H9 (cell line): ENCODE data around the gene F12. TPM values are rescaled to one million over a fixed set of nuclear protein-coding genes. Genes with fewer than 3 reads are reported as not detected.
A peak's percentile ranks its signal among the peaks of the same experiment; 100 is the strongest.

Experiments used
- DNase-seq: peaks from one replicate; pipeline ENCODE4 v3.0.0-alpha.2; 2017
- H2AFZ ChIP-seq: one replicate; pipeline ENCODE4 v1.6.1; 2013; ENCODE audit warnings: mild to moderate bottlenecking, low read length, control low read depth, moderate library complexity
- H2AK5ac ChIP-seq: 2 replicates; pipeline ENCODE4 v1.6.1; 2013; ENCODE audit warnings: low read length, control low read depth, mixed read lengths; ENCODE audit not compliant: insufficient read length
- H2BK120ac ChIP-seq: one replicate; pipeline ENCODE4 v1.6.1; 2013; ENCODE audit warnings: low read depth, mild to moderate bottlenecking, low read length, control low read depth, inconsistent platforms; ENCODE audit not compliant: poor library complexity, severe bottlenecking
- H2BK12ac ChIP-seq: 2 replicates; pipeline ENCODE4 v1.6.1; 2013; ENCODE audit warnings: low read length, control low read depth, mixed read lengths, low read depth; ENCODE audit not compliant: insufficient read length
- H2BK15ac ChIP-seq: 2 replicates; pipeline ENCODE4 v1.6.1; 2013; ENCODE audit warnings: low read depth, low read length, control low read depth
- H2BK20ac ChIP-seq: one replicate; pipeline ENCODE4 v1.6.1; 2013; ENCODE audit warnings: low read depth, mild to moderate bottlenecking, low read length, control low read depth, inconsistent platforms; ENCODE audit not compliant: poor library complexity, severe bottlenecking
- H2BK5ac ChIP-seq: 2 replicates; pipeline ENCODE4 v1.6.1; 2013; ENCODE audit warnings: low read length, control low read depth, mixed read lengths; ENCODE audit not compliant: insufficient read length
- H3K14ac ChIP-seq: 2 replicates; pipeline ENCODE4 v1.6.1; 2013; ENCODE audit warnings: low read length, control low read depth; ENCODE audit not compliant: insufficient read depth
- H3K18ac ChIP-seq: 2 replicates; pipeline ENCODE4 v1.6.1; 2013; ENCODE audit warnings: low read depth, mild to moderate bottlenecking, mixed read lengths, low read length, control low read depth; ENCODE audit not compliant: insufficient read length
- H3K23ac ChIP-seq: 2 replicates; pipeline ENCODE4 v1.6.1; 2013; ENCODE audit warnings: low read length, control low read depth, mixed read lengths, low read depth; ENCODE audit not compliant: insufficient read length
- H3K23me2 ChIP-seq: 2 replicates; pipeline ENCODE4 v1.6.1; 2013; ENCODE audit warnings: low read depth, mild to moderate bottlenecking, mixed read lengths, low read length, control low read depth; ENCODE audit not compliant: insufficient read length, poor library complexity, severe bottlenecking
- H3K27ac ChIP-seq: 2 replicates; pipeline ENCODE4 v1.5.1; 2013; ENCODE audit warnings: low read length, control low read depth, mixed read lengths, low read depth; ENCODE audit not compliant: insufficient read length
- H3K27me3 ChIP-seq: 2 replicates; pipeline ENCODE4 v1.6.1; 2013; ENCODE audit warnings: low read length, control low read depth, inconsistent platforms; ENCODE audit not compliant: insufficient read depth
- H3K4ac ChIP-seq: 2 replicates; pipeline ENCODE4 v1.6.1; 2013; ENCODE audit warnings: low read depth, mild to moderate bottlenecking, control low read depth, inconsistent platforms, low read length, moderate library complexity
- H3K4me1 ChIP-seq: 2 replicates; pipeline ENCODE4 v1.6.1; 2013; ENCODE audit warnings: low read length, control low read depth, inconsistent platforms; ENCODE audit not compliant: insufficient read depth
- H3K4me2 ChIP-seq: 2 replicates; pipeline ENCODE4 v1.6.1; 2013; ENCODE audit warnings: low read length, control low read depth, mixed read lengths; ENCODE audit not compliant: insufficient read length, insufficient read depth
- H3K56ac ChIP-seq: 2 replicates; pipeline ENCODE4 v1.6.1; 2013; ENCODE audit warnings: low read depth, mild to moderate bottlenecking, mixed read lengths, low read length, control low read depth; ENCODE audit not compliant: insufficient read length
- H3K79me1 ChIP-seq: 2 replicates; pipeline ENCODE4 v1.6.1; 2013; ENCODE audit warnings: low read depth, mild to moderate bottlenecking, moderate library complexity, low read length, control low read depth, inconsistent platforms; ENCODE audit not compliant: insufficient read depth, poor library complexity, severe bottlenecking
- H3K79me2 ChIP-seq: 2 replicates; pipeline ENCODE4 v1.6.1; 2013; ENCODE audit warnings: low read length, control low read depth, inconsistent platforms; ENCODE audit not compliant: insufficient read depth
- H3K9ac ChIP-seq: 2 replicates; pipeline ENCODE4 v1.6.1; 2013; ENCODE audit warnings: low read length, control low read depth, mixed read lengths; ENCODE audit not compliant: insufficient read length; ENCODE audit errors: extremely low read depth
- H3K9me3 ChIP-seq: one replicate; pipeline ENCODE4 v1.6.1; 2013; ENCODE audit warnings: low read depth, low read length, inconsistent platforms; ENCODE audit not compliant: control insufficient read depth
- H3T11ph ChIP-seq: one replicate; pipeline ENCODE4 v1.6.1; 2013; ENCODE audit warnings: mild to moderate bottlenecking, low read length, control low read depth, inconsistent platforms
- H4K20me1 ChIP-seq: one replicate; pipeline ENCODE4 v1.6.1; 2013; ENCODE audit not compliant: control insufficient read depth, insufficient read length, insufficient read depth
- H4K5ac ChIP-seq: 2 replicates; pipeline ENCODE4 v1.6.1; 2013; ENCODE audit warnings: low read depth, mild to moderate bottlenecking, mixed read lengths, low read length, control low read depth; ENCODE audit not compliant: insufficient read length
- H4K8ac ChIP-seq: replicated peaks from 2 replicates; pipeline ENCODE4 v1.6.1; 2013; ENCODE audit warnings: low read length, control low read depth, mixed read lengths, low read depth; ENCODE audit not compliant: insufficient read length
- H4K91ac ChIP-seq: 2 replicates; pipeline ENCODE4 v1.6.1; 2013; ENCODE audit warnings: low read depth, mild to moderate bottlenecking, moderate library complexity, mixed read lengths, low read length, control low read depth; ENCODE audit not compliant: insufficient read length
- H3K27ac Mint-ChIP-seq, 3 experiments: 2 replicates in 2 of 3; 3 replicates in 1 of 3; pipeline ENCODE4 v1.8.0; 2020 to 2021; ENCODE audit warnings: mixed read lengths in 3 of 3, mild to moderate bottlenecking in 1 of 3, moderate library complexity in 1 of 3
- H3K27me3 Mint-ChIP-seq: 2 replicates; pipeline ENCODE4 v1.8.0; 2021; ENCODE audit warnings: low read depth, mild to moderate bottlenecking, moderate library complexity, mixed read lengths
- H3K36me3 Mint-ChIP-seq, 3 experiments: 2 replicates in 2 of 3; 3 replicates in 1 of 3; pipeline ENCODE4 v1.8.0; 2020 to 2021; ENCODE audit warnings: low read depth in 3 of 3, mixed read lengths in 3 of 3; ENCODE audit not compliant: insufficient read depth in 1 of 3
- H3K4me1 Mint-ChIP-seq, 2 experiments: 2 replicates each; pipeline ENCODE4 v1.8.0; 2020; ENCODE audit warnings: mixed read lengths in 2 of 2
- H3K4me3 Mint-ChIP-seq, 2 experiments: 2 replicates in 1 of 2; 3 replicates in 1 of 2; pipeline ENCODE4 v1.8.0; 2020 to 2021; ENCODE audit warnings: mild to moderate bottlenecking in 2 of 2, mixed read lengths in 2 of 2, moderate library complexity in 1 of 2
- H3K9me3 Mint-ChIP-seq, 2 experiments: 2 replicates in 1 of 2; 3 replicates in 1 of 2; pipeline ENCODE4 v1.8.0; 2020; ENCODE audit warnings: mild to moderate bottlenecking in 2 of 2, mixed read lengths in 2 of 2, moderate library complexity in 1 of 2
- WGBS: extraction: QIAGEN DNeasy Blood & Tissue Kit; methylation state at CpG from one replicate; pipeline ENCODE4 v1.1.7; 2013; ENCODE audit warnings: missing lambda C conversion rate, low lambda C conversion rate, mixed read lengths; ENCODE audit not compliant: insufficient read length; ENCODE audit errors: extremely low coverage; 5-methylcytosine and 5-hydroxymethylcytosine counted together
- total RNA-seq: library from RNA; stranded (reverse); gene quantifications from 2 replicates; pipeline ENCODE4 v1.2.1, GENCODE V29; 2021
- TF ChIP-seq, protein P1 (sequence below): fragments of 200-600 bp; sonication (generic); conservative IDR thresholded peaks from 3 replicates; pipeline ENCODE4 v1.8.0; 2021; ENCODE audit warnings: antibody characterized with exemption, mild to moderate bottlenecking

F12 gene
- total RNA-seq, 1 experiment from 2014 or later = 3.5 TPM

DNA sequence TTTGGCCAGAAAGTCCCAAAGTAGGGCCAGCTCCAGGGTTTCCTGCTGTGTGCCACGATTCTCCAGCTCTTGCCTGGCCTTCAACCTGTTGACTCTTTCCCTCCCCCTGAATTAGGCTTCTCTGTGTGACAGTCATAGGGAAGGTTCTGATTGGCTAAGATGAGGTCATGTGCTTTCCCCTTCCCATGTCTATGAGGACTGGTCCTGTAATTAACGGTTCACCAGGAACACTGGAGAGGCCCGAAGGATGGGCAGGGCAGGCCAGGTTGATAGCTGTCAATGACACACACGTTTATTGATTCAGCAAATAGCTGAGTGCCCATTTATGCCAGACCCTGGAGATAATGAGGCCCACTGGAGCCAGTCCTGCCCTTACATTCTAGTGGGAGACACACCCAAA is 28.3 kb upstream of the F12 start:
- no peak overlapping the region for H3K14ac ChIP-seq
- H3K27me3 ChIP-seq = no peaks in the 10 kb centered on the region
- H3K79me1 ChIP-seq = no peaks in the 10 kb centered on the region
- H3K27ac Mint-ChIP-seq = no peak overlapping the region; a peak in 1 of 7 replicates
- no peak overlapping the region for H3K4ac ChIP-seq
- H3K9me3 Mint-ChIP-seq = peaks cover 0 to 3% of the 10 kb centered on the region in 2 experiments; a peak in 1 of 5 replicates
- no peak overlapping the region for H3T11ph ChIP-seq
- peaks cover 3% of the 10 kb centered on the region for H3K27me3 Mint-ChIP-seq
- H3K4me2 ChIP-seq = no peak overlapping the region
- H2BK20ac ChIP-seq = no peak overlapping the region
- H2BK5ac ChIP-seq = no peak overlapping the region
- H3K18ac ChIP-seq = no peak overlapping the region
- peaks cover 14 to 25% of the 10 kb centered on the region in 2 experiments for H3K4me1 Mint-ChIP-seq
- no peak overlapping the region; a peak in 1 of 5 replicates for H3K4me3 Mint-ChIP-seq
- H2AFZ ChIP-seq = no peak overlapping the region
- no peak overlapping the region for H2AK5ac ChIP-seq
- no peak overlapping the region for H2BK12ac ChIP-seq
- H3K56ac ChIP-seq = no peak overlapping the region
- no peak overlapping the region for H4K8ac ChIP-seq
- DNase-seq = peak; percentile 27
- H3K36me3 Mint-ChIP-seq = peaks cover 26 to 81% (median 65%) of the 10 kb centered on the region in 3 experiments
- peaks cover 2% of the 10 kb centered on the region for H4K20me1 ChIP-seq
- H3K23ac ChIP-seq = no peak overlapping the region
- no peak overlapping the region for H2BK15ac ChIP-seq
- no peak overlapping the region for H3K27ac ChIP-seq
- no CpG with 5 or more reads among the region's 4 CpGs for WGBS
- no peaks in the 10 kb centered on the region for H3K4me1 ChIP-seq
- H2BK120ac ChIP-seq = no peak overlapping the region
- no peaks in the 10 kb centered on the region for H3K9me3 ChIP-seq
- H3K9ac ChIP-seq = no peak overlapping the region
- TF ChIP-seq, protein P1, sequence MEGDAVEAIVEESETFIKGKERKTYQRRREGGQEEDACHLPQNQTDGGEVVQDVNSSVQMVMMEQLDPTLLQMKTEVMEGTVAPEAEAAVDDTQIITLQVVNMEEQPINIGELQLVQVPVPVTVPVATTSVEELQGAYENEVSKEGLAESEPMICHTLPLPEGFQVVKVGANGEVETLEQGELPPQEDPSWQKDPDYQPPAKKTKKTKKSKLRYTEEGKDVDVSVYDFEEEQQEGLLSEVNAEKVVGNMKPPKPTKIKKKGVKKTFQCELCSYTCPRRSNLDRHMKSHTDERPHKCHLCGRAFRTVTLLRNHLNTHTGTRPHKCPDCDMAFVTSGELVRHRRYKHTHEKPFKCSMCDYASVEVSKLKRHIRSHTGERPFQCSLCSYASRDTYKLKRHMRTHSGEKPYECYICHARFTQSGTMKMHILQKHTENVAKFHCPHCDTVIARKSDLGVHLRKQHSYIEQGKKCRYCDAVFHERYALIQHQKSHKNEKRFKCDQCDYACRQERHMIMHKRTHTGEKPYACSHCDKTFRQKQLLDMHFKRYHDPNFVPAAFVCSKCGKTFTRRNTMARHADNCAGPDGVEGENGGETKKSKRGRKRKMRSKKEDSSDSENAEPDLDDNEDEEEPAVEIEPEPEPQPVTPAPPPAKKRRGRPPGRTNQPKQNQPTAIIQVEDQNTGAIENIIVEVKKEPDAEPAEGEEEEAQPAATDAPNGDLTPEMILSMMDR = no peak
- H4K5ac ChIP-seq = no peak overlapping the region
- H3K79me2 ChIP-seq = no peaks in the 10 kb centered on the region
- no peak overlapping the region for H4K91ac ChIP-seq
- H3K23me2 ChIP-seq = no peaks in the 10 kb centered on the region
